Stomach smooth muscle (tissue), 2 donors: Measurements from ENCODE around the gene IPP.
A peak's percentile ranks its signal among the peaks of the same experiment; 100 is the strongest.
"Not testable (repeated sequence)": the region's sequence is repeated elsewhere in the genome, so short reads cannot be mapped to it uniquely, and the experiment has no call there.

Source experiments
- H3K27ac ChIP-seq: one replicate; pipeline ENCODE4 v1.7.0; 2013; ENCODE audit warnings: mild to moderate bottlenecking, low read length, inconsistent platforms
- H3K27me3 ChIP-seq, 2 donors: one replicate each; pipeline ENCODE4 v1.7.0; 2013; ENCODE audit warnings: low read length in 2 of 2; ENCODE audit not compliant: insufficient read depth in 2 of 2, control insufficient read depth in 1 of 2
- H3K36me3 ChIP-seq, 2 donors: one replicate each; pipeline ENCODE4 v1.7.0; 2013; ENCODE audit warnings: low read length in 2 of 2; ENCODE audit not compliant: control insufficient read depth in 2 of 2, insufficient read depth in 2 of 2
- H3K4me1 ChIP-seq: one replicate; pipeline ENCODE4 v1.7.0; 2013; ENCODE audit warnings: low read length; ENCODE audit not compliant: control insufficient read depth, insufficient read depth
- H3K4me3 ChIP-seq, 2 donors: one replicate each; pipeline ENCODE4 v1.7.0; 2013; ENCODE audit warnings: low read length in 2 of 2
- H3K9ac ChIP-seq, 2 donors: one replicate each; pipeline ENCODE4 v1.7.0; 2013; ENCODE audit warnings: low read length in 2 of 2, mild to moderate bottlenecking in 1 of 2
- H3K9me3 ChIP-seq, 2 donors: one replicate each; pipeline ENCODE4 v1.7.0; 2013; ENCODE audit warnings: low read length in 2 of 2; ENCODE audit not compliant: control insufficient read depth in 2 of 2
- donor health status: healthy.
- donor health status: Pancreatic carcinoma.

IPP gene

GRCh38 chr1:45713711-45714110, 36.7 kb downstream of the IPP start:
- Histone ChIP-seq H3K4me3 (no peak overlapping the region), H3K36me3 (peaks cover 4 to 13% of the 10 kb centered on the region in 2 donors)

DNA sequence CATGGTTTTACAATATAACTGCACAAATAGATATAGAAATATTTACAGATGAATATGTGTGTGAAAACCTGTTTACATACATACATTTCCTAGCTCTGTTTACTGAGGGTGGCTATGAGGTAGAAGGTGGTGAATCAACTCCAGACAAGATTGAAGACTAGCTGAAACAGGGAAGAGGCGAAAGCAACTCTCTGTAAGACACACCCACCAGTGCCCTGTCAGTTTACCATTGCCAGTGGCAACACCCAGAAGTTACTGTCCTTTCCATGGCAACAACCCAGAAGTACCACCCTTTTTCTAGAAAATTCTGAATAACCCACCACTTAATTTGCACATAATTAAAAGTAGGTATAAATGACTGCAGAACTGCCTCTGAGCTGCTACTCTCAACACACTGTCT, 45.8 kb downstream of the IPP start:
- Histone ChIP-seq H3K9ac (no peak overlapping the region), H3K27me3 (no peaks in the 10 kb centered on the region), H3K4me3 (no peak overlapping the region), H3K4me1 (no peaks in the 10 kb centered on the region), H3K36me3 (peaks cover 0 to 5% of the 10 kb centered on the region in 2 donors), H3K27ac (no peak overlapping the region), H3K9me3 (no peaks in the 10 kb centered on the region)

More at GRCh38 chr1:45713711-45714110, 36.7 kb downstream of the IPP start:
- Histone ChIP-seq H3K27me3 (no peaks in the 10 kb centered on the region), H3K9me3 (no peaks in the 10 kb centered on the region), H3K9ac (no peak overlapping the region), H3K27ac (no peak overlapping the region), H3K4me1 (no peaks in the 10 kb centered on the region)

DNA sequence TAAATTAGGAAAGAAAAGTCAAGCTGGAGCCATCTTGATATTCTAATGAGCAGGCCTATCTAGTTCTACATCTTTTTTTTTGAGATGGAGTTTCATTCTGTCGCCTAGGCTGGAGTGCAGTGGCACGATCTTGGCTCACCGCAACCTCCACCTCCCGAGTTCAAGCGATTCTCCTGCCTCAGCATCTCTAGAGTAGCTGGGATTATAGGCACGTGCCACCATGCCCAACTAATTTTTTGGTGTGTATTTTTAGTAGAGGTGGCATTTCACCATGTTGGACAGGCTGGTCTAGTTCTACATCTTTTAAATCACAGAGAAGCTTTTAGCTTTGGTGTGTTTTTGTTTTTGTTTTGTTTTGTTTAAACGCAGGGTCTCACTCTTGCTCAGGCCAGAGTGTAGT, 55.6 kb downstream of the IPP start:
- Histone ChIP-seq H3K27ac (no peak overlapping the region), H3K36me3 (peaks cover 22 to 23% of the 10 kb centered on the region in 2 donors), H3K9me3 (no peaks in the 10 kb centered on the region), H3K27me3 (no peaks in the 10 kb centered on the region), H3K4me3 (no peak overlapping the region), H3K4me1 (peaks cover 3% of the 10 kb centered on the region), H3K9ac (no peak overlapping the region)

GRCh38 chr1:45693811-45694210, 56.6 kb downstream of the IPP start:
- not testable (repeated sequence) for H3K27me3 ChIP-seq, H3K4me1 ChIP-seq, H3K4me3 ChIP-seq, H3K9me3 ChIP-seq, H3K27ac ChIP-seq, H3K9ac ChIP-seq
- H3K36me3 ChIP-seq, result peaks cover 18 to 22% of the 10 kb centered on the region in 2 donors

DNA sequence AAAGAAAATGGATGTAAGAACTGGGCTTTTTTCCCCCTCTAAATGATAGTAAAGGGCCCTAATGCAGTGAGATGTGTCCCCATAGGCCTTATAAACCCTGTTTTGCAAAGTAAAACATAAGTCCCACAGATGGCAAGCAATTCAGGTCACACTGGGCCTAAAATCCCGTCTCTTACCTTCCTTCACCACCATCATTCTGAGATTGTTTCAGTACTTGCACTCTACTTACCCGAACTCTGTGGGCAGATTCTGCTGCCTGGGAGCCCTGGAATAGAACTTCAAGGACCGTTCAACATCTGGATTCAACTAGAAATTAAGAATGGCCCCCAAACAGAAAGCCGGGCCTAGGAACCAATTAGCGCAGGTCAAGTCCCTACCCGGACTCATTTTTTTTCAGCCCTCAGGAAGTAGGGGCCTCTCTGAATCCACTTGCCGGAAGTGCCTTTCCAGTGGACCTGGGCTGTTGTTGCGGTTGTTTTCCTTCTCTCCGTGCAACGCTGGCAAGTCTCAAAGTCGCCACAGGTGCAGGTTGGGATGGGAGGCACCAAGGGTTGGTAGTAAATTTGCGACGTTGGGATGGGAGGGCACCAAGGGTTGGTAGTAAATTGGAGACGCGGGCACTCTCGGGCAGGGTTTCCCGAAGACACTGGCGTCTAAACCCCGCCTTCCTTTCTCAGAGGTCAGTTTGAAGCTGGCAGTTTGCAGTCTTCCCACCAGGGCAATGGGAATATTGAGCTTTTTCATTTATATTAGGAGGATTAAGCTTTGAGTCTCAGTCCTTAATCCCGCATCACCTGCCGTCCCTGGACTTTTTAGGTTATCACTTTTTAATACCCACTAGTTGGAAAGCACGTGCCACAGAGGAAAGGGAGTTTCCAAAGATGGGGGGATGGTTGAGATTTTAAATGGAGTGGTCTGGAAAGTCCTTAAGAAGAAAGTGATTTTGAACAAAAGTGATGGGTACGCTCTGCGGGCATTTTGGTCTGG, 62.4 kb downstream of the IPP start, which contains the start of gene TMEM69:
TSS of gene TMEM69 (plus strand) at position 428 of the 987 bp plus-strand sequence. CDS start 2,888 bp downstream, outside the sequence.
- Histone ChIP-seq H3K4me3 (peak within 1 kb of the TSS; percentile 90 to 100), H3K27me3 (no peaks in the 10 kb centered on the region), H3K9me3 (no peaks in the 10 kb centered on the region), H3K4me1 (peaks cover 22% of the 10 kb centered on the region), H3K36me3 (peaks cover under 1 to 6% of the 10 kb centered on the region in 2 donors), H3K9ac (peak within 1 kb of the TSS; percentile 75 to 95), H3K27ac (peak within 1 kb of the TSS; percentile 100)

DNA sequence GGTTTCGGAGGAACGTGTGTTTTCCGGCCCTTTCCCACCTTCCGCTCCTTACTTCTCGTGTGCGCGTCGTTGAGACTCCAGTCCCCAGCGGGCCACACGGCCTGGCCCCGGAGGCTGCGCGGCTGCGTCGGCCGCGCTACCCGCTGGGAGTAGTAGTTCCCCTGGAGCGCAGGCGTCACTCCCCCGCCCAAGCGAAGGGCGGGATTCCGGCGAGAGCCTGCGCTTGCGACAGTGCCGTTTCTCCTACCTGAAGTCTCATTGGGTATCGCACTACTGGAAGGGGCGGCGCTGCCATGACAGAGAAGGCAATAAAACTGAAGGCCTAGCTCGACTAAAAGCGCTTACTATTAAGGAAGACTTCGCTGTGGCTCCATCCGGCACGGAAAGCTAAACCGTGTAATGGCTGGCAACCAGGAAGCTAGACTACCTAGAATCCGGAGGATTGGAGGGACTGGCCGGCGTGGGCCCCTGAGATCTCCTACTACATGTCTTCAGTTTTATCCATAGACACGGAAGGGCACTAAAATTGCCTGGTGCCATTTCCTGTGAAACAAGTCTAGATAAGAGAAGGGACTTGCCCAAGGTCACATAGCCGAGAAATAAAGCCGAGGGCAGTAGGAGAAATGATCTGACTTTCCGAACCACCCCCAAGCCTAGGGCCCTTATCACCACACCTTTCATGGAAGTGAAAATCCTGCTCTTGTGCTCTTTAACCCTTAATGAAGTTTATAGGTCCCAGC, 63.3 kb downstream of the IPP start:
- peak overlapping the region; percentile 100 for H3K27ac ChIP-seq
- H3K4me1 ChIP-seq, result peaks cover 22% of the 10 kb centered on the region
- H3K9me3 ChIP-seq, result no peaks in the 10 kb centered on the region
- H3K36me3 ChIP-seq, result peaks cover 0 to 6% of the 10 kb centered on the region in 2 donors
- H3K27me3 ChIP-seq, result no peaks in the 10 kb centered on the region
- H3K9ac ChIP-seq, result peak overlapping the region; percentile 95 to 98
- peak overlapping the region; percentile 90 to 100 for H3K4me3 ChIP-seq

GRCh38 chr1:45686288-45687013, 64.0 kb downstream of the IPP start, which contains the start of gene GPBP1L1:
TSS of gene GPBP1L1 (minus strand) at chr1:45686533. CDS start at chr1:45659087, 27,446 bp downstream.
- Histone ChIP-seq H3K36me3 (peaks cover 0 to 6% of the 10 kb centered on the region in 2 donors), H3K27ac (peak within 1 kb of the TSS; percentile 100), H3K4me1 (peaks cover 22% of the 10 kb centered on the region), H3K4me3 (peak within 1 kb of the TSS; percentile 92 to 100), H3K9me3 (no peaks in the 10 kb centered on the region), H3K9ac (peak within 1 kb of the TSS; percentile 95 to 98), H3K27me3 (no peaks in the 10 kb centered on the region)

DNA sequence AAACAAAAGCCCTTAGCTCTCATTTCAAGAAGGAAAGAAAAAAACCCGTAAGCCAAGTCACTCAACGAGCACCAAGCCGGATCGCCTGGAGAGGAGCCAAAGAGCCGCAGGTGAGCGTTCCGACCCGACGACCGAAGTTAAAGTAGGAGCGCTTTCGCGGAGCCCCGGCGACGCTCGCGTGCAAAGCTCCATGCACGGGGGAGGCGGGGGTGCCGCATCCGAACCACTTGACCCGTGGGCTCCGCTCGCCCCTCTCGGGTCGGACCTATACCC, 64.5 kb downstream of the IPP start:
- Histone ChIP-seq H3K4me1 (peaks cover 22% of the 10 kb centered on the region), H3K9ac (peak overlapping the region; percentile 90 to 98), H3K4me3 (peak overlapping the region; percentile 92 to 100), H3K27ac (peak overlapping the region; percentile 100), H3K36me3 (peaks cover 0 to 3% of the 10 kb centered on the region in 2 donors), H3K27me3 (no peaks in the 10 kb centered on the region), H3K9me3 (no peaks in the 10 kb centered on the region)

DNA sequence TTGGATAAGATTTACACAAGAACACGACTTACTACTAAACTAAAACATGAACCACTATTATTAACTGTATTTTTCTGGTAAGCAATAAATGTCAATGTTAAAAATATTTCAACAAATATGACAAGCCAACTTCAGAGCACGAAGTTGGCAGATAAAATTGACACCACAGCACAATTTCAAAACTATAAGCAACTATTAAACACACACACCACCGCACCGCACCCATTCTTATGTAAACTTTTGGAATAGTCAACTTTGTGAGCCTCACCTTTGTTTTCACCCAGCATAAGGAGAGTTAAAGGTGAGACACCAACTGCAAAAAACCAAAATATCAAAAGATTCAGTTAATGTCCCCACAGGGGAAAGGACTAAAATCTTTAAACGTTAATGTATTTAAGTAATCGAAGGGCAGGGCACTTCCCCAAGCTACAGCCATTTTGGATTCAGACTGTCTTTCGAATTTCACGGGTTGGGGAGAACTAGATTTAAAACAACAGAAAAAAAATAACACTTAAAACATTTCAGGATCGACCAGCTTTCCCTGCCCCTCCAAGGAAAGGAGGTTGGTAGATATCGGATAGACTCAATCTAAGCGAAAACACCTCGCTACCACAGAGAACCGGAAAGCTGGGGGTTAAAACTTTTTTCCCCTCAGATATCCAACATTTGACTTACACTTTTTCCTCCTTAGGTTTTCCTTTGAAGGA, 65.0 kb downstream of the IPP start:
- peaks cover 22% of the 10 kb centered on the region for H3K4me1 ChIP-seq
- peak overlapping the region; percentile 100 for H3K27ac ChIP-seq
- peaks cover 0 to 3% of the 10 kb centered on the region in 2 donors for H3K36me3 ChIP-seq
- no peaks in the 10 kb centered on the region for H3K9me3 ChIP-seq
- peak overlapping the region; percentile 90 to 98 for H3K9ac ChIP-seq
- H3K27me3 ChIP-seq, result no peaks in the 10 kb centered on the region
- peak overlapping the region; percentile 92 to 100 for H3K4me3 ChIP-seq

DNA sequence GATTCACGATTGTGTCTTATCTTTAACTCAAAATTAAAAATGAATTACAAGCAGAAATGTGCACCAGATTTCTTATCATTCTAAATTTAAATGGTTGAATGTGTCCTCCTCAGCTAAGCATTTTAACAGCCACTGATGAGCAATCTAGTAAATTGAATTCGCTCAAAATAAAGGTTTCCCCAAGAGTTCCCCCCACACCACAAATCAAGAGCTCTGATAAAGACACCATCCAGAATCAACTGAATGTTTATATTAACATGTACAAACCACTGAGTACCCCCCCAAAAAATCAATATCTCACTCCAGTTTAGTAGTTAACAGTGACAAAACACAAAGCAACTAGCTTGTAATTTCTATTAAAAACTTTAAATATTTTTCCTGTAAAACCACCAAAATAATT, 66.1 kb downstream of the IPP start:
- no peaks in the 10 kb centered on the region for H3K36me3 ChIP-seq
- H3K27ac ChIP-seq, result no peak overlapping the region
- no peaks in the 10 kb centered on the region for H3K9me3 ChIP-seq
- H3K27me3 ChIP-seq, result no peaks in the 10 kb centered on the region
- no peak overlapping the region for H3K9ac ChIP-seq
- H3K4me3 ChIP-seq, result no peak overlapping the region
- peaks cover 18% of the 10 kb centered on the region for H3K4me1 ChIP-seq
